Psoas muscle (tissue), 8 donors: ENCODE data around the gene CTIF. TPM values are rescaled to one million over a fixed set of nuclear protein-coding genes. Genes with fewer than 3 reads are reported as not detected.

Source experiments
- ATAC-seq, 4 donors: fragments of 200-7000 bp; cut with Tn5 transposase; one replicate each; pipeline ENCODE4 v1.9.1; 2020; ENCODE audit warnings: moderate library complexity in 3 of 4, mild to moderate bottlenecking in 2 of 4
- DNase-seq, 2 donors: peaks; one replicate each; pipeline ENCODE4 v3.0.0-alpha.2; 2020
- H3K27ac ChIP-seq: fragments of 200-600 bp; one replicate; pipeline ENCODE4 v1.8.0; 2022
- H3K27me3 ChIP-seq, 3 donors: fragments of 200-600 bp in 1 of 3; one replicate each; pipeline versions ENCODE4 v1.6.1 to v1.8.0; 2013 to 2022; ENCODE audit warnings: low read length in 2 of 3, mild to moderate bottlenecking in 2 of 3, moderate library complexity in 1 of 3; ENCODE audit not compliant: insufficient read depth in 3 of 3
- H3K36me3 ChIP-seq, 2 donors: fragments of 200-600 bp in 1 of 2; one replicate each; pipeline versions ENCODE4 v1.6.1 to v1.8.0; 2013 to 2022; ENCODE audit warnings: low read depth in 1 of 2, mild to moderate bottlenecking in 1 of 2, moderate library complexity in 1 of 2; ENCODE audit not compliant: insufficient read depth in 1 of 2
- H3K4me1 ChIP-seq: fragments of 200-600 bp; one replicate; pipeline ENCODE4 v1.8.0; 2022
- H3K4me3 ChIP-seq: fragments of 200-600 bp; one replicate; pipeline ENCODE4 v1.8.0; 2022; ENCODE audit warnings: mild to moderate bottlenecking
- H3K9me3 ChIP-seq: fragments of 200-600 bp; one replicate; pipeline ENCODE4 v1.8.0; 2022
- CTCF ChIP-seq: fragments of 200-600 bp; IDR thresholded peaks from one replicate; pipeline ENCODE4 v1.8.0; 2022; ENCODE audit warnings: antibody characterized with exemption
- WGBS, 3 donors: extraction: QIAGEN DNeasy Blood & Tissue Kit; methylation state at CpG; one replicate each; pipeline versions ENCODE4 v1.1.6 to v1.1.7; 2013; 5-methylcytosine and 5-hydroxymethylcytosine counted together
- intact Hi-C, 2 donors: fragments of 100-400 bp; cut with DNase I; formaldehyde crosslinking; loops; one replicate each; pipeline versions ENCODE4 v1.11.0 to v1.14.2; 2022
- polyA plus RNA-seq, 3 donors: library from polyadenylated mRNA; stranded (reverse); fragments of 200-250 nt; gene quantifications; one replicate each; pipeline ENCODE4 v1.2.3, GENCODE V29; 2013
- total RNA-seq, 4 donors: library from RNA; stranded (reverse); fragmentation: NEBNext Ultra II Directional in 2 of 4; extraction: Animal tissue kit (Norgen Biotek cat#: 25700) in 2 of 4; gene quantifications; one replicate each; pipeline versions ENCODE4 v1.2.1 to v1.2.4, GENCODE V29; 2021 to 2023
- donor health status: healthy with polysubstance abuse.
- donor health status: DM: no; HTN: no; CAD: no; lungs with moderate emphysema.
- donor health status: Bipolar disorder and iron deficiency.
- donor health status: healthy.
- donor health status: DM: yes; HTN: yes; CAD: no.
- donor health status: DM: no; HTN: no; CAD: no.
- donor health status: DM: no; HTN: no; CAD: no.
- donor health status: DM: yes; HTN: yes; CAD: no.

CTIF gene
- total and polyA plus RNA-seq, 7 donors: 11.3 to 40.5 (median 26.9) TPM

GRCh38 chr18:48792611-48793380 lies 254.0 kb downstream of the CTIF start:
- Histone ChIP-seq H3K27ac (no peak overlapping the region), H3K4me3 (no peak overlapping the region), H3K9me3 (no peaks in the 10 kb centered on the region), H3K36me3 (no peaks in the 10 kb centered on the region), H3K4me1 (peaks cover 11% of the 10 kb centered on the region), H3K27me3 (no peaks in the 10 kb centered on the region)
- intact Hi-C loops: no loop called here
- DNase-seq (peak in 1 of 2 donors; percentile 23), ATAC-seq (no peak)
- TF ChIP-seq CTCF: no peak
- WGBS, 3 donors: 79 to 94% (median 87%) methylated on average over 4 of the region's 4 CpGs

GRCh38 chr18:48794251-48794970 lies 255.6 kb downstream of the CTIF start:
- intact Hi-C loops: no loop called here

GRCh38 chr18:48795696-48796095 lies 256.9 kb downstream of the CTIF start:
- ATAC-seq: no peak
- TF ChIP-seq CTCF: no peak
- intact Hi-C loops: no loop called here

More at GRCh38 chr18:48794251-48794970, 255.6 kb downstream of the CTIF start:
- TF ChIP-seq CTCF: no peak
- Histone ChIP-seq H3K36me3 (no peaks in the 10 kb centered on the region), H3K4me1 (peaks cover 25% of the 10 kb centered on the region), H3K9me3 (no peaks in the 10 kb centered on the region), H3K27ac (no peak overlapping the region), H3K4me3 (no peak overlapping the region), H3K27me3 (no peaks in the 10 kb centered on the region)
- ATAC-seq: no peak
- DNase-seq: peak in 1 of 2 donors; percentile 24
- WGBS, 3 donors: 78 to 87% (median 82%) methylated on average over 10 of the region's 10 CpGs

GRCh38 chr18:48796491-48797205 lies 257.8 kb downstream of the CTIF start:
- no peak overlapping the region for H3K4me3 ChIP-seq
- no peak for ATAC-seq
- intact Hi-C loops: no loop called here
- H3K9me3 ChIP-seq: no peaks in the 10 kb centered on the region
- no peaks in the 10 kb centered on the region for H3K36me3 ChIP-seq
- TF ChIP-seq CTCF: no peak
- peak in 1 of 2 donors; percentile 23 for DNase-seq
- WGBS, 3 donors: 94 to 100% (median 95%) methylated on average over 6 of the region's 6 CpGs
- no peaks in the 10 kb centered on the region for H3K27me3 ChIP-seq
- H3K27ac ChIP-seq: no peak overlapping the region
- peaks cover 35% of the 10 kb centered on the region for H3K4me1 ChIP-seq

More at GRCh38 chr18:48795696-48796095, 256.9 kb downstream of the CTIF start:
- no peaks in the 10 kb centered on the region for H3K9me3 ChIP-seq
- no peak overlapping the region for H3K27ac ChIP-seq
- no peaks in the 10 kb centered on the region for H3K36me3 ChIP-seq
- WGBS, 3 donors: 92 to 95% (median 93%) methylated on average over 4 of the region's 4 CpGs
- no peak for DNase-seq
- no peaks in the 10 kb centered on the region for H3K27me3 ChIP-seq
- peaks cover 25% of the 10 kb centered on the region for H3K4me1 ChIP-seq
- H3K4me3 ChIP-seq: no peak overlapping the region
